Kidney (tissue), 14 donors: Measurements from ENCODE around the gene GNG7. TPM values are rescaled to one million over a fixed set of nuclear protein-coding genes. Genes with fewer than 3 reads are reported as not detected.

Experiments used
- DNase-seq, 5 donors: peaks; one replicate each; pipeline ENCODE4 v3.0.0-alpha.2; 2013 to 2020
- FAIRE-seq: peaks from 2 replicates; lab custom pipeline; 2012; peaks lifted over from hg19 to GRCh38; lab: Jason Lieb, UNC
- H3K27ac ChIP-seq, 2 donors: one replicate each; pipeline ENCODE4 v1.7.0; 2013; ENCODE audit warnings: low read depth in 2 of 2, low read length in 2 of 2, inconsistent platforms in 1 of 2
- H3K27me3 ChIP-seq: one replicate; pipeline ENCODE4 v1.7.1; 2013; ENCODE audit warnings: low read length, inconsistent platforms; ENCODE audit not compliant: control insufficient read depth, insufficient read depth
- H3K36me3 ChIP-seq, 3 donors: one replicate each; pipeline versions ENCODE4 v1.7.0 to v1.7.1; 2013; ENCODE audit warnings: low read length in 3 of 3, control low read depth in 1 of 3, inconsistent platforms in 1 of 3; ENCODE audit not compliant: insufficient read depth in 3 of 3, control insufficient read depth in 2 of 3
- H3K4me1 ChIP-seq, 3 donors: one replicate each; pipeline versions ENCODE4 v1.7.0 to v1.7.1; 2013; ENCODE audit warnings: low read length in 3 of 3, inconsistent platforms in 1 of 3, low read depth in 1 of 3; ENCODE audit not compliant: control insufficient read depth in 2 of 3, insufficient read depth in 2 of 3
- H3K4me3 ChIP-seq, 3 donors: one replicate each; pipeline versions ENCODE4 v1.7.0 to v1.8.1; 2013; ENCODE audit warnings: low read length in 3 of 3, control low read depth in 1 of 3, inconsistent platforms in 1 of 3
- H3K9ac ChIP-seq, 3 donors: one replicate each; pipeline versions ENCODE4 v1.7.0 to v1.7.1; 2013; ENCODE audit warnings: low read length in 3 of 3, control low read depth in 1 of 3, inconsistent platforms in 1 of 3
- H3K9me3 ChIP-seq, 3 donors: one replicate each; pipeline versions ENCODE4 v1.7.0 to v1.7.1; 2013; ENCODE audit warnings: low read length in 3 of 3, control low read depth in 1 of 3, inconsistent platforms in 1 of 3; ENCODE audit not compliant: control insufficient read depth in 2 of 3, insufficient read depth in 1 of 3
- intact Hi-C: fragments of 100-400 bp; cut with DNase I; formaldehyde crosslinking; loops from one replicate; pipeline ENCODE4 v1.11.1; 2022
- polyA plus RNA-seq: library from polyadenylated mRNA; stranded (reverse); fragments of 350-450 nt; fragmentation: Illumina TruSeq; extraction: RNeasy Lipid Tissue Mini Kit (QIAGEN cat#74804); gene quantifications from one replicate; pipeline ENCODE4 v1.2.3, GENCODE V29; 2014; ENCODE audit warnings: low read depth, low replicate concordance; ENCODE audit not compliant: insufficient read depth
- total RNA-seq: library from RNA; stranded (reverse); fragmentation: NEBNext Ultra II Directional; extraction: Animal tissue kit (Norgen Biotek cat#: 25700); gene quantifications from one replicate; pipeline ENCODE4 v1.2.1, GENCODE V29; 2021
- TF ChIP-seq, protein P1 (sequence below): IDR thresholded peaks from 3 replicates; pipeline ENCODE4 v1.5.1; 2012; ENCODE audit warnings: mild to moderate bottlenecking, moderate library complexity, borderline replicate concordance; ENCODE audit not compliant: insufficient read depth; ENCODE audit errors: extremely low read depth
- donor health status: control.
- donor health status: control.
- donor health status: control.
- donor health status: control.
- donor health status: control.
- donor health status: DM: yes; HTN: yes; CAD: no.
- donor health status: Normal renal cell carcinoma (clear cell type).

Gene GNG7
- total and polyA plus RNA-seq, 2 donors from 2014 or later, result 9.9 to 13.4 TPM

DNA sequence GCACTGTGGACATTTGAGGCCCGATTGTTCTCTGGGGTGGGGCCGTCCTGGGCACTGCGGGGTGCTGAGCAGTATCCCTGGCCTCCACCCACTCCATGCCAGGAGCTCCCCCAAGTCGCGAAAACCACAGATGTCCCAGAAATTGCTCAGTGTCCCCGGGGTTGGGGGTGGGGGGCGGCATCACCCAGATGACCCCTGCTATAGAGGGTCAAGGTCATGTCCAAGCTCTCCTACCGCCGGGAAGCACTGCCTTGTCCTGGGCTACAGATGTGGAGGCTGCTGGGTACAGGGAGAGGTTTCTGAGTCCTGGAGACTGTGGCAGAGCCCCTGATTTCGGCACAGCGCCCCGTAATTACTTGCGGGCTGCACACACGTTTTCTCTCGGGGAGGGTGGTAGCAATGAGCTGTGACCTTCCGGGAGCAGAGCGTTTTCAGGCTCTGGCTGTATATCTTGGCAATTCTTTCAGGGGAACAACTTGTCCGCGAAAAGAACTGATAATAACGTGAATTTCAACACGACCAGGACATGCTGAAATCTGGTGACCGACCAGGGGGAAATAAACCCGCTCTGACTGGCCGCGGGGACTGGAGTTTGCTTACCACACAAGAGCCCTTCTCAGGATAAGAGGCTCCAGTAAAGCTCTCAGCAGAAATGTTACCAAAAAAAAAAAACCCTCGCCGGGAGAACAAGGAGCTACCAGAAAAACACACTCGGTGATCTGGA is 68.1 kb downstream of the GNG7 start:
- Histone ChIP-seq H3K9ac (peak overlapping the region in 1 of 3 donors; percentile 60), H3K4me1 (peaks cover 0 to 20% (median 10%) of the 10 kb centered on the region in 3 donors), H3K9me3 (peaks cover 0 to 14% (median 0%) of the 10 kb centered on the region in 3 donors), H3K36me3 (no peaks in the 10 kb centered on the region), H3K27ac (peak overlapping the region; percentile 63 to 84), H3K27me3 (no peaks in the 10 kb centered on the region), H3K4me3 (no peak overlapping the region)
- no peak for DNase-seq
- no peak for FAIRE-seq
- TF ChIP-seq, protein P1, sequence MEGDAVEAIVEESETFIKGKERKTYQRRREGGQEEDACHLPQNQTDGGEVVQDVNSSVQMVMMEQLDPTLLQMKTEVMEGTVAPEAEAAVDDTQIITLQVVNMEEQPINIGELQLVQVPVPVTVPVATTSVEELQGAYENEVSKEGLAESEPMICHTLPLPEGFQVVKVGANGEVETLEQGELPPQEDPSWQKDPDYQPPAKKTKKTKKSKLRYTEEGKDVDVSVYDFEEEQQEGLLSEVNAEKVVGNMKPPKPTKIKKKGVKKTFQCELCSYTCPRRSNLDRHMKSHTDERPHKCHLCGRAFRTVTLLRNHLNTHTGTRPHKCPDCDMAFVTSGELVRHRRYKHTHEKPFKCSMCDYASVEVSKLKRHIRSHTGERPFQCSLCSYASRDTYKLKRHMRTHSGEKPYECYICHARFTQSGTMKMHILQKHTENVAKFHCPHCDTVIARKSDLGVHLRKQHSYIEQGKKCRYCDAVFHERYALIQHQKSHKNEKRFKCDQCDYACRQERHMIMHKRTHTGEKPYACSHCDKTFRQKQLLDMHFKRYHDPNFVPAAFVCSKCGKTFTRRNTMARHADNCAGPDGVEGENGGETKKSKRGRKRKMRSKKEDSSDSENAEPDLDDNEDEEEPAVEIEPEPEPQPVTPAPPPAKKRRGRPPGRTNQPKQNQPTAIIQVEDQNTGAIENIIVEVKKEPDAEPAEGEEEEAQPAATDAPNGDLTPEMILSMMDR, result no peak
- intact Hi-C loops, result no loop called here

DNA sequence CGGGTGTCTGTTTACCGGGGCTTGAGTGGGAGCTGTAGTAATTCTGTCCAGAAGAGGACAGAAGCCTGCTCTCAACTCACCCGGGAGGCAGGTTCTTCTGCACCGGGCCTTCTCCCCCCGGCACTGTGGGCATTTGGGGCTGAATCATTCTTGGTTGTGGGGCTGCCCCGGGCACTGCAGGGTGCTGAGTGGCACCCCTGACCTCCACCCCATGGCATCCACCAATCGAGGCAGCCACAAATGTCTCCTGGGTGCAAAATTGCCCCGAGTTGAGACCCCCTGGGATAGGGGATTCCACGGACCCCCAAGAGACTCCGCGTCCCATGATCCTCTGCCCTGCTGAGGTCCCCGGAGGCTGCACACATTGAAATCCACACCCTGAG is 68.8 kb downstream of the GNG7 start:
- peaks cover 0 to 14% (median 0%) of the 10 kb centered on the region in 3 donors for H3K9me3 ChIP-seq
- H3K4me3 ChIP-seq, result no peak overlapping the region
- H3K27me3 ChIP-seq, result no peaks in the 10 kb centered on the region
- no peak overlapping the region for H3K9ac ChIP-seq
- TF ChIP-seq, protein P1, result no peak
- DNase-seq, result no peak
- no peak for FAIRE-seq
- intact Hi-C loops, result no loop called here
- H3K27ac ChIP-seq, result no peak overlapping the region
- H3K36me3 ChIP-seq, result no peaks in the 10 kb centered on the region
- H3K4me1 ChIP-seq, result peaks cover 0 to 25% (median 17%) of the 10 kb centered on the region in 3 donors

- no peak overlapping the region for H3K27ac ChIP-seq
- FAIRE-seq (no peak), DNase-seq (no peak)
- no peak overlapping the region for H3K4me3 ChIP-seq
- peaks cover 0 to 14% (median 0%) of the 10 kb centered on the region in 3 donors for H3K9me3 ChIP-seq
- H3K27me3 ChIP-seq, result no peaks in the 10 kb centered on the region
- intact Hi-C loops, result no loop called here
- H3K4me1 ChIP-seq, result peaks cover 0 to 34% (median 28%) of the 10 kb centered on the region in 3 donors
- TF ChIP-seq, protein P1, result no peak
- H3K9ac ChIP-seq, result no peak overlapping the region
- no peaks in the 10 kb centered on the region for H3K36me3 ChIP-seq
Measured at GRCh38 chr19:2631213-2631821, 71.2 kb downstream of the GNG7 start.
